ENCODE data around the gene COPG2. TPM values are rescaled to one million over a fixed set of nuclear protein-coding genes. Genes with fewer than 3 reads are reported as not detected.

COPG2 gene
- polyA plus RNA-seq, 1 of the 3 experiments (the other 2 are of a cell fraction), result 44.3 TPM

DNA sequence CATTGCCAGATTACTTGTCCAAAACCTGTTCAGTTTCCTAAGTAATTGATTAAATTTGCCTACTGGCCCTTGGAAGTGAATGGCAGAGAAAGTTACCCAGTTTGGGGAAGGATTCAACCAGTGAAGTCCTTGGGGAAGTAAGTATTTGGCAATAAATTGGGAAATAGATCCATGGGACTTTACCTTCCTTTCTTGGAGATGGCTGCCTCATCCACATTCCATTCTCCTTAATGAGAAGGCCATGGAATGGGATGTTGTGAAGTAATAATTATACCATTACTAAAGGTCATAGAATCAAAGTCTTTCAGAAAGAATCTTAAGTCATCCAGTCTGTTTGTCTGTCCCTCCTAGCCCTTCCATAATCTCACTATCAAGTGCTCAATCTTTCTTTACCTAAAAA, 4.5 kb upstream of the COPG2 start:
- no peak overlapping the region for H3K27ac ChIP-seq (ENCODE audit: low read depth in 2 of 2, low read length in 1 of 2)
- H3F3A ChIP-seq (replicated peaks; ENCODE audit: insufficient read depth), result no peaks in the 10 kb centered on the region
- no peak overlapping the region for H3K4me2 ChIP-seq
- no peaks in the 10 kb centered on the region for H3K9me3 ChIP-seq
- peaks cover 5 to 9% of the 10 kb centered on the region in 2 experiments for H3K4me1 ChIP-seq (ENCODE audit: control insufficient read depth in 1 of 2, insufficient read depth in 2 of 2, low read depth in 1 of 2, low read length in 1 of 2)
- H3K4me3 ChIP-seq (ENCODE audit: low read depth in 2 of 2, low read length in 1 of 2), result no peak overlapping the region
- no peaks in the 10 kb centered on the region for H3K27me3 ChIP-seq (ENCODE audit: insufficient read depth)
- no peaks in the 10 kb centered on the region for H3K9me2 ChIP-seq
- no peaks in the 10 kb centered on the region for H3K36me3 ChIP-seq (replicated peaks in 1 of 2; ENCODE audit: control insufficient read depth in 1 of 2, insufficient read depth in 2 of 2, low read length in 1 of 2)
- TF ChIP-seq MXI1 (IDR thresholded peaks at IDR 0.05; ENCODE audit: low read depth, low read length) (no peak), TCF12 (IDR thresholded peaks at IDR 0.05) (no peak), SIN3A (IDR thresholded peaks at IDR 0.05; ENCODE audit: borderline replicate concordance, low read depth, low read length) (no peak), RAD21 (IDR thresholded peaks at IDR 0.05; ENCODE audit: low read length) (no peak), EP300 (IDR thresholded peaks at IDR 0.05; ENCODE audit: borderline replicate concordance in 1 of 2, low read depth in 1 of 2, low read length in 1 of 2) (no peak), ELF1 (IDR thresholded peaks at IDR 0.05) (no peak), FOSL2 (IDR thresholded peaks at IDR 0.05; ENCODE audit: borderline replicate concordance, low read depth) (no peak), USF2 (IDR thresholded peaks at IDR 0.05; ENCODE audit: borderline replicate concordance, low read depth, low read length) (no peak), NRF1 (IDR thresholded peaks at IDR 0.05; ENCODE audit: low read depth, low read length) (no peak), RFX5 (IDR thresholded peaks at IDR 0.05; ENCODE audit: low read length) (no peak), FOXJ3 (CRISPR knock-in tag; IDR thresholded peaks at IDR 0.05) (no peak)
- TF ChIP-seq, protein P1, sequence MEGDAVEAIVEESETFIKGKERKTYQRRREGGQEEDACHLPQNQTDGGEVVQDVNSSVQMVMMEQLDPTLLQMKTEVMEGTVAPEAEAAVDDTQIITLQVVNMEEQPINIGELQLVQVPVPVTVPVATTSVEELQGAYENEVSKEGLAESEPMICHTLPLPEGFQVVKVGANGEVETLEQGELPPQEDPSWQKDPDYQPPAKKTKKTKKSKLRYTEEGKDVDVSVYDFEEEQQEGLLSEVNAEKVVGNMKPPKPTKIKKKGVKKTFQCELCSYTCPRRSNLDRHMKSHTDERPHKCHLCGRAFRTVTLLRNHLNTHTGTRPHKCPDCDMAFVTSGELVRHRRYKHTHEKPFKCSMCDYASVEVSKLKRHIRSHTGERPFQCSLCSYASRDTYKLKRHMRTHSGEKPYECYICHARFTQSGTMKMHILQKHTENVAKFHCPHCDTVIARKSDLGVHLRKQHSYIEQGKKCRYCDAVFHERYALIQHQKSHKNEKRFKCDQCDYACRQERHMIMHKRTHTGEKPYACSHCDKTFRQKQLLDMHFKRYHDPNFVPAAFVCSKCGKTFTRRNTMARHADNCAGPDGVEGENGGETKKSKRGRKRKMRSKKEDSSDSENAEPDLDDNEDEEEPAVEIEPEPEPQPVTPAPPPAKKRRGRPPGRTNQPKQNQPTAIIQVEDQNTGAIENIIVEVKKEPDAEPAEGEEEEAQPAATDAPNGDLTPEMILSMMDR (IDR thresholded peaks at IDR 0.05), result no peak
- H2AFZ ChIP-seq (ENCODE audit: low read depth), result no peak overlapping the region
- H3K79me2 ChIP-seq (ENCODE audit: insufficient read depth), result no peaks in the 10 kb centered on the region
- ChIA-PET CTCF (no interaction called here), POLR2A (no interaction called here)
- no peak for DNase-seq
- no peaks in the 10 kb centered on the region for H4K20me1 ChIP-seq (ENCODE audit: insufficient read depth)
- no peak overlapping the region for H3K9ac ChIP-seq

- TF ChIP-seq SIN3A (IDR thresholded peaks at IDR 0.05; ENCODE audit: borderline replicate concordance, low read depth, low read length) (no peak), NRF1 (IDR thresholded peaks at IDR 0.05; ENCODE audit: low read depth, low read length) (no peak), RCOR1 (IDR thresholded peaks at IDR 0.05; ENCODE audit: low read length) (no peak), CHD2 (IDR thresholded peaks at IDR 0.05; ENCODE audit: low read length, partially characterized antibody) (no peak)
- H3K4me2 ChIP-seq, result no peak overlapping the region
- no peaks in the 10 kb centered on the region for H3K9me2 ChIP-seq
- H3K4me3 ChIP-seq (ENCODE audit: low read depth in 2 of 2, low read length in 1 of 2), result no peak overlapping the region
- peaks cover 5 to 14% of the 10 kb centered on the region in 2 experiments for H3K4me1 ChIP-seq (ENCODE audit: control insufficient read depth in 1 of 2, insufficient read depth in 2 of 2, low read depth in 1 of 2, low read length in 1 of 2)
- 95% methylated on average over 4 of the region's 4 CpGs for WGBS (ENCODE audit: low lambda C conversion rate)
- ChIA-PET POLR2A (no interaction called here), CTCF (no interaction called here)
- no peaks in the 10 kb centered on the region for H3K79me2 ChIP-seq (ENCODE audit: insufficient read depth)
- no peaks in the 10 kb centered on the region for H3K9me3 ChIP-seq
- DNase-seq, result no peak
- H3F3A ChIP-seq (replicated peaks; ENCODE audit: insufficient read depth), result no peaks in the 10 kb centered on the region
- no peak overlapping the region for H3K9ac ChIP-seq
- no peaks in the 10 kb centered on the region for H4K20me1 ChIP-seq (ENCODE audit: insufficient read depth)
- no peaks in the 10 kb centered on the region for H3K36me3 ChIP-seq (replicated peaks in 1 of 2; ENCODE audit: control insufficient read depth in 1 of 2, insufficient read depth in 2 of 2, low read length in 1 of 2)
- no peak overlapping the region for H2AFZ ChIP-seq (ENCODE audit: low read depth)
- no peak overlapping the region for H3K27ac ChIP-seq (ENCODE audit: low read depth in 2 of 2, low read length in 1 of 2)
- no peaks in the 10 kb centered on the region for H3K27me3 ChIP-seq (ENCODE audit: insufficient read depth)
Observed at GRCh38 chr7:130672146-130672545, 3.6 kb upstream of the COPG2 start.

All from SK-N-SH (cell line).